Lower leg skin (tissue), 3 donors: ENCODE measurements around the gene TNIK.

Source experiments
- CTCF ChIP-seq, 3 donors: fragments of 450-650 bp; IDR thresholded peaks; one replicate each; pipeline ENCODE4 v1.5.1; 2016; ENCODE audit warnings: antibody characterized with exemption in 3 of 3, mild to moderate bottlenecking in 3 of 3, moderate library complexity in 2 of 3
- POLR2A ChIP-seq, 2 donors: fragments of 450-650 bp; IDR thresholded peaks; one replicate each; pipeline ENCODE4 v1.6.1; 2016 to 2017; ENCODE audit warnings: antibody characterized with exemption in 2 of 2, mild to moderate bottlenecking in 1 of 2, moderate library complexity in 1 of 2

- no peak for TF ChIP-seq CTCF (IDR thresholded peaks at IDR 0.05)
- no peak for TF ChIP-seq POLR2A (IDR thresholded peaks at IDR 0.05)
Observed at GRCh38 chr3:171090321-171090720, 369.9 kb downstream of the TNIK start.
